H1 (cell line): ENCODE measurements around the gene VPS9D1.

Source experiments
- CTCF ChIP-seq, 3 experiments: IDR thresholded peaks; 1 replicate in 2 of 3; 2 replicates in 1 of 3; pipeline versions ENCODE4 v1.5.1 to v1.6.1; 2011; ENCODE audit warnings: low read length in 3 of 3, mild to moderate bottlenecking in 3 of 3, inconsistent platforms in 2 of 3, low read depth in 1 of 3, moderate library complexity in 1 of 3; ENCODE audit not compliant: insufficient read depth in 1 of 3; ENCODE audit errors: control extremely low read depth in 1 of 3
- EZH2 ChIP-seq: fragments of 200-600 bp; sonication (generic); IDR thresholded peaks from 2 replicates; pipeline ENCODE4 v1.7.1; 2012; ENCODE audit warnings: low read depth, mild to moderate bottlenecking, moderate library complexity, low read length, inconsistent platforms; ENCODE audit not compliant: severe bottlenecking
- HDAC2 ChIP-seq, 2 experiments: fragments of 300-600 bp in 1 of 2; sonication (generic) in 1 of 2; IDR thresholded peaks; 2 replicates each; pipeline ENCODE4 v1.6.1; 2011 to 2012; ENCODE audit warnings: low read depth in 2 of 2, low read length in 2 of 2, mild to moderate bottlenecking in 2 of 2, moderate library complexity in 2 of 2, borderline replicate concordance in 1 of 2, inconsistent platforms in 1 of 2
- KDM1A ChIP-seq: fragments of 200-600, 300-600 bp; sonication (generic); IDR thresholded peaks from 2 replicates; pipeline ENCODE4 v1.7.1; 2016; ENCODE audit warnings: mild to moderate bottlenecking, low read length, borderline replicate concordance
- PHF8 ChIP-seq: fragments of 200-600 bp; sonication (generic); conservative IDR thresholded peaks from 2 replicates; pipeline ENCODE4 v1.7.1; 2012; ENCODE audit warnings: low read depth, mild to moderate bottlenecking, inconsistent platforms, low read length, moderate library complexity
- RXRA ChIP-seq: IDR thresholded peaks from 2 replicates; pipeline ENCODE4 v1.6.1; 2011; ENCODE audit warnings: low read depth, mild to moderate bottlenecking, low read length, moderate library complexity; ENCODE audit not compliant: insufficient read depth
- SP2 ChIP-seq: IDR thresholded peaks from 2 replicates; pipeline ENCODE4 v1.6.1; 2012; ENCODE audit warnings: mild to moderate bottlenecking, low read length, inconsistent platforms
- TAF1 ChIP-seq: IDR thresholded peaks from 2 replicates; pipeline ENCODE4 v1.6.1; 2011; ENCODE audit warnings: mild to moderate bottlenecking, low read depth, low read length

- no peak for TF ChIP-seq RXRA
- TF ChIP-seq KDM1A, result no peak
- TF ChIP-seq EZH2, result no peak
- TF ChIP-seq PHF8, result no peak
- no peak for TF ChIP-seq SP2
- TF ChIP-seq HDAC2 (IDR thresholded peaks at IDR 0.05; ENCODE audit: borderline replicate concordance in 1 of 2, low read depth in 2 of 2, low read length in 2 of 2), result no peak
- no peak for TF ChIP-seq CTCF (IDR thresholded peaks at IDR 0.05; ENCODE audit: control extremely low read depth in 1 of 3, insufficient read depth in 1 of 3, low read depth in 1 of 3, low read length in 3 of 3)
- no peak for TF ChIP-seq TAF1
Observed at GRCh38 chr16:89672177-89672941, 48.3 kb downstream of the VPS9D1 start.
